Sigmoid colon (tissue), 4 donors: ENCODE measurements around the gene PTH1R.

Source experiments
- POLR2A ChIP-seq, 2 donors: fragments of 450-650 bp; IDR thresholded peaks; one replicate each; pipeline ENCODE4 v1.6.1; 2016; ENCODE audit warnings: antibody characterized with exemption in 2 of 2, mild to moderate bottlenecking in 2 of 2, moderate library complexity in 2 of 2
- POLR2AphosphoS5 ChIP-seq, 4 donors: sonication (generic); formaldehyde crosslinking; IDR thresholded peaks; one replicate each; pipeline ENCODE4 v1.6.1; 2017; ENCODE audit warnings: antibody characterized with exemption in 4 of 4

DNA sequence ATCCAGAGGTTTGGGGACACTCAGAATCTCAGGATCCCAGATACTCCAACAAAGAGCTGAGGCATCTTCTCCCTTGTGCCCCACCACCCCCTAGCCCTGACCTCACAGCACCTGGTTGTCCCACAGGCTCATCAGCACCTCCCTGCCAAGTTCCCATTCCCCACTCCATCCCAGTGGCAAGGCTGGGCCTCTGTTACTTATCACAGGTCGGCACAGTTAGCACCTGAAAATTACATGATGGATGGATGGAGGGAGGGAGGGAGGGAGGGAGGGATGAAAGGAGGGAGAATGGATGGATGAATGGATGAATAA lies 27.1 kb upstream of the PTH1R start:
- TF ChIP-seq POLR2A (IDR thresholded peaks at IDR 0.05) (no peak), POLR2AphosphoS5 (IDR thresholded peaks at IDR 0.05) (no peak)
